ENCODE measurements around the gene COPS2. TPM values are rescaled to one million over a fixed set of nuclear protein-coding genes. Genes with fewer than 3 reads are reported as not detected.

COPS2 gene
- total and polyA plus RNA-seq, 9 of the 15 experiments (the other 6 are each of a cell fraction or from before 2014, with no cell fraction given) = 66.4 to 154 (median 117) TPM

DNA sequence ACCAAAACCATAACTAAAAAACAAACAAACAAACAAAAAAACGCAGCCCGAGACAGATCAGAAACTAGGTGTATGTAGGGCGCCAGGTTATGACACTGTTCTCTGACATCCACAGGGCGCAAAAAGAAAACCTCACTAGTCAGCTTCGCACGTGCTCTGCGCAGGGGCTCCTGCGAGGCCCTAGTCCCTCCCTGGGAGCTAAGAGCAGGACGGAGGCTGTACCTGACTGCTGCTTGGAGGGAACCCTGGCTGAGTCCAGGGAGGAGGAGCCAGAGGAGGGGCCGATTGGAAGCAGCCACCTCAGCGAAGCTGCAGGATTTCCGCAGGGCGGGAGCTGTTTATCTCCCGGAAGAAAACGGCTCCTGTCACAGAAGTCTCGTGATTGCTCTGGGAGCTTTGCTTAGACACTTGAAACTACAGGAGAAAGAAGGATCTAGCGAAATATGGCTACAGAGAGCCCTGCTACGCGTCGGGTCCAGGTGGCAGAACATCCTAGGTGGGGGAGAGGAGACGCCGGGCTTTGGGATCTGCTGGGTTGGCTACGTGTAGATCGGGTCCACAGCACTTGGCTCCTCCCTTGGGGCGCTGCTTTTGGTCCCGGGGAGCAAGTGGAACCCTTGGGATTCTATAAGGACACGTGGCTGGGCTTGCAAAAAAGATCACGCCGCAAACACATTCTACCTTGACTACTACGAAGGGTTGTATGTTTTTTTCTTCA is 14.6 kb upstream of the COPS2 start, which contains the start of gene GALK2 (continued):
- TF ChIP-seq CEBPG (CRISPR knock-in tag; IDR thresholded peaks at IDR 0.05) = no peak
- no peak for TF ChIP-seq CEBPG (tag; conservative IDR thresholded peaks at IDR 0.05 in 1 of 2, IDR thresholded peaks at IDR 0.05 in 1 of 2)
- TF ChIP-seq, protein P1, sequence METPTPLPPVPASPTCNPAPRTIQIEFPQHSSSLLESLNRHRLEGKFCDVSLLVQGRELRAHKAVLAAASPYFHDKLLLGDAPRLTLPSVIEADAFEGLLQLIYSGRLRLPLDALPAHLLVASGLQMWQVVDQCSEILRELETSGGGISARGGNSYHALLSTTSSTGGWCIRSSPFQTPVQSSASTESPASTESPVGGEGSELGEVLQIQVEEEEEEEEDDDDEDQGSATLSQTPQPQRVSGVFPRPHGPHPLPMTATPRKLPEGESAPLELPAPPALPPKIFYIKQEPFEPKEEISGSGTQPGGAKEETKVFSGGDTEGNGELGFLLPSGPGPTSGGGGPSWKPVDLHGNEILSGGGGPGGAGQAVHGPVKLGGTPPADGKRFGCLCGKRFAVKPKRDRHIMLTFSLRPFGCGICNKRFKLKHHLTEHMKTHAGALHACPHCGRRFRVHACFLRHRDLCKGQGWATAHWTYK (CRISPR knock-in tag; IDR thresholded peaks at IDR 0.05) = no peak
- TF ChIP-seq TARDBP (IDR thresholded peaks at IDR 0.05) = no peak
- TF ChIP-seq TOE1 (IDR thresholded peaks at IDR 0.05; ENCODE audit: borderline replicate concordance) = peak; percentile 92
- 0 out of 2 replicates have a peak, but pooled peaks have one; percentile 77 for TF ChIP-seq TOE1 (CRISPR knock-in tag; IDR thresholded peaks at IDR 0.05; ENCODE audit: borderline replicate concordance, low read depth)
- TF ChIP-seq KLF16 (IDR thresholded peaks at IDR 0.05) = no peak
- TF ChIP-seq CCAR2 (IDR thresholded peaks at IDR 0.05; ENCODE audit: low read depth, low read length) = no peak
- peak; percentile 61; the same call in 1 of the 2 replicates for TF ChIP-seq MTA3 (IDR thresholded peaks at IDR 0.05; ENCODE audit: borderline replicate concordance)
- TF ChIP-seq, protein P2, sequence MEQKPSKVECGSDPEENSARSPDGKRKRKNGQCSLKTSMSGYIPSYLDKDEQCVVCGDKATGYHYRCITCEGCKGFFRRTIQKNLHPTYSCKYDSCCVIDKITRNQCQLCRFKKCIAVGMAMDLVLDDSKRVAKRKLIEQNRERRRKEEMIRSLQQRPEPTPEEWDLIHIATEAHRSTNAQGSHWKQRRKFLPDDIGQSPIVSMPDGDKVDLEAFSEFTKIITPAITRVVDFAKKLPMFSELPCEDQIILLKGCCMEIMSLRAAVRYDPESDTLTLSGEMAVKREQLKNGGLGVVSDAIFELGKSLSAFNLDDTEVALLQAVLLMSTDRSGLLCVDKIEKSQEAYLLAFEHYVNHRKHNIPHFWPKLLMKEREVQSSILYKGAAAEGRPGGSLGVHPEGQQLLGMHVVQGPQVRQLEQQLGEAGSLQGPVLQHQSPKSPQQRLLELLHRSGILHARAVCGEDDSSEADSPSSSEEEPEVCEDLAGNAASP (IDR thresholded peaks at IDR 0.05) = no peak
- no peak for TF ChIP-seq ZSCAN32 (CRISPR knock-in tag; IDR thresholded peaks at IDR 0.05)
- TF ChIP-seq, protein P3, sequence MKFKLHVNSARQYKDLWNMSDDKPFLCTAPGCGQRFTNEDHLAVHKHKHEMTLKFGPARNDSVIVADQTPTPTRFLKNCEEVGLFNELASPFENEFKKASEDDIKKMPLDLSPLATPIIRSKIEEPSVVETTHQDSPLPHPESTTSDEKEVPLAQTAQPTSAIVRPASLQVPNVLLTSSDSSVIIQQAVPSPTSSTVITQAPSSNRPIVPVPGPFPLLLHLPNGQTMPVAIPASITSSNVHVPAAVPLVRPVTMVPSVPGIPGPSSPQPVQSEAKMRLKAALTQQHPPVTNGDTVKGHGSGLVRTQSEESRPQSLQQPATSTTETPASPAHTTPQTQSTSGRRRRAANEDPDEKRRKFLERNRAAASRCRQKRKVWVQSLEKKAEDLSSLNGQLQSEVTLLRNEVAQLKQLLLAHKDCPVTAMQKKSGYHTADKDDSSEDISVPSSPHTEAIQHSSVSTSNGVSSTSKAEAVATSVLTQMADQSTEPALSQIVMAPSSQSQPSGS (CRISPR knock-in tag; IDR thresholded peaks at IDR 0.05) = no peak
- TF ChIP-seq KLF13 (tag; IDR thresholded peaks at IDR 0.05; ENCODE audit: borderline replicate concordance, low read depth) = no peak
- TF ChIP-seq DDX20 (tag; IDR thresholded peaks at IDR 0.05; ENCODE audit: low read depth) = no peak
- TF ChIP-seq, protein P4, sequence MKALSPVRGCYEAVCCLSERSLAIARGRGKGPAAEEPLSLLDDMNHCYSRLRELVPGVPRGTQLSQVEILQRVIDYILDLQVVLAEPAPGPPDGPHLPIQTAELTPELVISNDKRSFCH (CRISPR knock-in tag; IDR thresholded peaks at IDR 0.05) = no peak
- TF ChIP-seq, protein P4 (tag; IDR thresholded peaks at IDR 0.05) = 0 out of 2 replicates have a peak, but pooled peaks have one; percentile 47
- TF ChIP-seq, protein P5, sequence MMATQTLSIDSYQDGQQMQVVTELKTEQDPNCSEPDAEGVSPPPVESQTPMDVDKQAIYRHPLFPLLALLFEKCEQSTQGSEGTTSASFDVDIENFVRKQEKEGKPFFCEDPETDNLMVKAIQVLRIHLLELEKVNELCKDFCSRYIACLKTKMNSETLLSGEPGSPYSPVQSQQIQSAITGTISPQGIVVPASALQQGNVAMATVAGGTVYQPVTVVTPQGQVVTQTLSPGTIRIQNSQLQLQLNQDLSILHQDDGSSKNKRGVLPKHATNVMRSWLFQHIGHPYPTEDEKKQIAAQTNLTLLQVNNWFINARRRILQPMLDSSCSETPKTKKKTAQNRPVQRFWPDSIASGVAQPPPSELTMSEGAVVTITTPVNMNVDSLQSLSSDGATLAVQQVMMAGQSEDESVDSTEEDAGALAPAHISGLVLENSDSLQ (IDR thresholded peaks at IDR 0.05) = no peak; the same call in 1 of the 2 replicates
- no peak for TF ChIP-seq NFIX (CRISPR knock-in tag; IDR thresholded peaks at IDR 0.05; ENCODE audit: low read depth)
- TF ChIP-seq, protein P6, sequence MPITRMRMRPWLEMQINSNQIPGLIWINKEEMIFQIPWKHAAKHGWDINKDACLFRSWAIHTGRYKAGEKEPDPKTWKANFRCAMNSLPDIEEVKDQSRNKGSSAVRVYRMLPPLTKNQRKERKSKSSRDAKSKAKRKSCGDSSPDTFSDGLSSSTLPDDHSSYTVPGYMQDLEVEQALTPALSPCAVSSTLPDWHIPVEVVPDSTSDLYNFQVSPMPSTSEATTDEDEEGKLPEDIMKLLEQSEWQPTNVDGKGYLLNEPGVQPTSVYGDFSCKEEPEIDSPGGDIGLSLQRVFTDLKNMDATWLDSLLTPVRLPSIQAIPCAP (CRISPR knock-in tag; IDR thresholded peaks at IDR 0.05; ENCODE audit: borderline replicate concordance) = no peak
- TF ChIP-seq, protein P7, sequence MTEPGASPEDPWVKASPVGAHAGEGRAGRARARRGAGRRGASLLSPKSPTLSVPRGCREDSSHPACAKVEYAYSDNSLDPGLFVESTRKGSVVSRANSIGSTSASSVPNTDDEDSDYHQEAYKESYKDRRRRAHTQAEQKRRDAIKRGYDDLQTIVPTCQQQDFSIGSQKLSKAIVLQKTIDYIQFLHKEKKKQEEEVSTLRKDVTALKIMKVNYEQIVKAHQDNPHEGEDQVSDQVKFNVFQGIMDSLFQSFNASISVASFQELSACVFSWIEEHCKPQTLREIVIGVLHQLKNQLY (CRISPR knock-in tag; conservative IDR thresholded peaks at IDR 0.05) = no peak
- TF ChIP-seq ZNF77 (CRISPR knock-in tag; IDR thresholded peaks at IDR 0.05) = no peak
